NOMO-1 treated with dmso at 0.1 percent for 144 hours (cell line): Measurements from ENCODE around the gene MAGI2.

Experiments used
- DNase-seq: peaks from one replicate; lab custom pipeline; 2025; ENCODE audit not compliant: unreplicated experiment; lab: John Stamatoyannopoulos, UW

The MAGI2 gene

DNA sequence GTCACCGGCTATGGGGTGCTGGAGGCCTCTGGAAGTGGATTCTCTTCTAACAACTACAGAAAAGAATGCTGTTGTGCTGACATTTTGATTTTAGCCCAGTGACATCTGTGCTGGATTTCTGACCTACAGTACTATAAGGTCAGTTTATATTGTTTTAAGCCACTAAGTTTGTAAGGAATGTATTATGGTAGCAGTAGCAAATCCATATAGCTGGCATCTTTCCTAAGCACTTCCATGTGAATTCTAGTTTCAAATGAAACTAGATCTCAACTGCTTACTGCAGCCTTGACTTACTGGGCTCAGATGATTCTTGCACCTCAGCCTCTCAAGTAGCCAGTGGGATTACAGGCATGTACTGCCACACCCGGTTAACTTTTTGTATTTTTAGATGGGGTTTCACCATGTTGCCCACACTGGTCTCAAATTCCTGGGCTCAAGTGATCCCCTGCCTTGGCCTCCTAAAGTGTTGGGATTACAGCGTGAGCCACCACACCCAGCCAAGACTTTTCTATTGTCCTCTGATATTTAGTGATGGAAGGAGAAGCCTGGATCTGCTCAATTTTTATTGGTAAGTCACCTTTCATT is 1240.9 kb downstream of the MAGI2 start:
- DNase-seq: no peak

DNA sequence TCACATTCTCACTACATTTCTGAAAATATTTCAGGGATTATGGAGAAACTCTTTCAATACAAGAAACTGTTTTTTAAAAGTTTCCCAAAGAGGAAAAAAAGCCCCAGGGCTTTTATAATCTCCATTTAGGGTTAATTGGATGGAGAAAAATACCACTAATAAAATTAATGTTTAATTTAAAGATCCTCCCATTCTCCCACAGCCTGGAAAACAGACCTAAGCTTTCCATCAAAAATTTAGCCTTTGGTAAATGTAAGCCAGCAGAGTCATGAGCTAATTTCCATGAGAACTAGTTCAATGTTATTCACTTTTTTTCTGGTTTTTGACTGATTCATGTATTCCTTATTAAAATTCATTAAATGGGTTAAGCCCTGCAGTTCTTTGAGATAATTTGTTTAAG is 1246.2 kb downstream of the MAGI2 start:
- DNase-seq: no peak

DNA sequence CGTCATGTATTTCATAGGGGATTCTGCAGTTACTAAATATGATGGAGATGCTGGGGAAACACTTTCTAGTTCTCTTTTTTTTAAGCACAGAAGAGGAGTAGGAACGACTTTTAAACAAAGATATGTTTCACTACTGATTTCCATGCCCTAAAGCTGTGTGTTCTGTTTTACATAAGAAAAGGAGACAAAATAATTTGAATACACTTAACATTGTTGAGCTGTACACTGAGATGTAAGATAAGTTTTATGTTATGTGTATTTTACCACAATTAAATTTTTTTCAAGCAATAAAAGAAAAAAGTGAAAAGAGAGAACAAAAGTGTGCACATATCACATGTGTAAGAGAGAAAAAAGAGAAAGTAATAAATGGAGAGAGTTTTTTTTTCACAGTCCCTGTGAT is 1246.7 kb downstream of the MAGI2 start:
- no peak for DNase-seq

DNA sequence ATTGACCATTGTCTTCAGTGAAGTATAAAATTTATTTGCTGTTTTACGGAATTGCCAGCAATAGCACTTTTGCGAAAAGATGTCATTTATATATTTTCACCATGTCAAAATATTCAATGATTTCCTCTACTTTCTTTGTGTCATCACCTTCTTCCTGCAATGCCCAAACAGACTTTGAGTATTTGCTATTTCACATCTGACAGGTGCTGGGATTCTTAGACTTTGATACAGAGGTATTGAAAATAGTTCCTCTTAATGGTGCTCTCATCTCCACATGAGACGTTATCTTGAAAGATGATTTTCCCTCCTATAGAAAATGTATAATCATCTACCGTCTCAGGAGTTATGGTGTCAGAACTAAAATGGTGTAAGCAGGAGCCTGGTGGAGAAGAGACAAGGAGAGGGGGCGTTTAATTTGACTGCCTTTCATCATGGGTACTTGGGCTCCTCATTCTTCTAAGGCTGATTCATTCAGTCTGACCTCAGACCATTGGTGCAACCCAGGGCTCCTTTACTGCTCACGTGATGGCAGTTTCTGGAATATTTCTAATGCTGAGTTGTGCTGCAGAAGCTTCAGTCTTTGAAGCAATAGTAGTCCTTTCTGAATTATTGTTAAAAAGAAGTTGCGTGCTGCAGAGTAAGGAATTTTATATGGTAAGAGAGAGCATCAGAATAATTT is 1250.3 kb downstream of the MAGI2 start:
- no peak for DNase-seq

DNA sequence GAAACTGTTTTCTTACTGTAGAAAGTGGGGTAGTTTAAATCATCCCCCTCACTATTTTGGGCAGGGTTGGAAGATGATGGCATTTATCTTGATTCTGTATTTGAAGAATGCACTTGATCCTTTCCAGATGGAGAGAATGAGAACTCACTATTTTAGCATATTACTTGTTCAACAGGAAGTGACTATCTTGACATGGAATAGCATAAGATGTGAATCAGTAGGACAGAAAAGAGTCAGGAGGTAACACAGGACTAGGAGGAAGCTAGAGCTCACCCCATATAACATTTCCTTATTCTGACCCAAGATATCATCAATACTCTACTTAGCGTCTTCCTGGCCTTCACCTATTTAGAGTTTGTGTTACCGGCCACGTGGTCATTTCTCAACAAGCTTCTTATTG is 1254.7 kb downstream of the MAGI2 start:
- DNase-seq: no peak

DNA sequence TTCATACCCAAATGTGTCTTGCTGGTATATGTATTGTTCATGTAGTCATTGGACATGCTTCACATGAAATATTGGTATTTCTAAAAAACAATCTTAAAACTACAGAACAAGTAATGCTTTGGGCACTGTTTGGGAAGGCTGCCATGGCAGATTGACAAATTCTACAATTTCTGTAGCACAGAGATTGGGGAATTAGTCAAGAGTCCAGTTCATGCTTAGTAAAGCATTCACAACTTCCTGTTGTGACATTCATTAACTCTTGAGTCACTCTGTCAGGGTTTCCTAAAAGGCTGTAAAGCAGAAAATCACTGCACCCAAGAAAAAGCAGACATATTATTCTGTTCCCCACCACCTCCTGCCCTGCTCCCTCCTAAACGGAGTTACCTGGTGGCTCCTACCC is 1256.0 kb downstream of the MAGI2 start:
- DNase-seq: no peak

DNA sequence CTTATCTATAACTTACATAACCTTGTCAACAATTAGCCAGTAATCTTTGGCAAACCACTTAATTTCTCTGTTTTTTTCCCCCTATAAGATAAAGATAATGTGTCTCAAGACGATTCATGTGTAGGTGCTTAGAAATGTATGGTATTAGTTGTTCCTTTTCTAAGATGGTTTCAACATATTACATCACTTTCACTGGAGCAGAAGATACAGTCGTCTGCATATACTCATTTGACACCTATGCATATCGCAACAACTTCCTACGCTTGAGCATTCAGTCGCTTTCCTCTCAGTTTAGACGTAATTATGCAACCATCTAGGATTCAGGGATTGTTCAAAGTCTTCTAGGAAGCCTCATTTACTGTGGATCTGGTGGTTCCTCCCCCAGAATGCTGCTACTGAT is 1258.2 kb downstream of the MAGI2 start:
- no peak for DNase-seq

DNA sequence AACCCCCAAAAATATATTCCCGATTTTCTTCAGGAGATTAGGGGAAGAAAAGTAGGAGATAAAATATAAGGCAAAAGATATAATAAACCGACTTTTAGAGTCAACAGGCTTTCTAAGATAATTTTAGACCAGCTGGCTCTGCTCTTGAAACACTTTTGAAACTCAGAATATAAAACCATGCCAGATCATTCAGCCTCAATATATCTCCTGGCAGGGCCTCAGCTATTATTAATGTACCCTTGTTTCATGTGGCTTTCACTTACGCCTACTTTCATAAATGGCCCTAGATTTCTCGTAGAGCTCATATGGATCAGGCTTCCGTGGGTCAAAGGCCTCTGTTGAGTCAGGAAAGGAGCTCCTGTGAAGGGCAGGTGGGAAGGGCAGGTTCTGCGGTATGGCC is 1258.9 kb downstream of the MAGI2 start:
- DNase-seq: no peak

DNA sequence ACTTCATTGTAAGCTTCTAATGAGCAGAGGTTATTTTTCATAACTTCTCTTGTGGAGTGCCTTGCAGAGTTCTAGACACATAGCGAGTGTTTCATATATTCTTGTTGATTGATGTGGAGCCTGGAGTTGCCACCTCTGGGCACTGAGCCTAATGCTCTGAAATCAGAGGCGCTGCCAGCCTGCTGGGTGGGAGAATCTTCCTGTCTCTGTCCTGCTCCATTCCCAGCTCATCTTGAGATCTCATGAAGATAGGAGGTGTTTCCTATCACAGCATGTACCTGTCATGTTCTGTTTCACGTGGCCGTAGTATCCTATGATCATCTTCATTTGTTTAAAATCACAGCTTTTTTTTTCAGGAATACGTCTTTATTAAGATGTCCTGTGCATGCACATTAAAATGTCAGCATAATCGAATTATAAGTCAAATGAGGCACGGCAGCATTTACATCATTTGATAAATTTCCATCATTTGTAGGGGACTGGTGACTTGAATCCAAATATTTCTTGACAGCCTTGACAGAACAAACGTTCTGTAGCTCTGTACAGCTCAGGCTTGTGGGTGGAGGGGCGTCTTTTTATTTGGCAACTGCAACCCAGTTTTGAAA is 1261.9 kb downstream of the MAGI2 start:
- DNase-seq: no peak

DNA sequence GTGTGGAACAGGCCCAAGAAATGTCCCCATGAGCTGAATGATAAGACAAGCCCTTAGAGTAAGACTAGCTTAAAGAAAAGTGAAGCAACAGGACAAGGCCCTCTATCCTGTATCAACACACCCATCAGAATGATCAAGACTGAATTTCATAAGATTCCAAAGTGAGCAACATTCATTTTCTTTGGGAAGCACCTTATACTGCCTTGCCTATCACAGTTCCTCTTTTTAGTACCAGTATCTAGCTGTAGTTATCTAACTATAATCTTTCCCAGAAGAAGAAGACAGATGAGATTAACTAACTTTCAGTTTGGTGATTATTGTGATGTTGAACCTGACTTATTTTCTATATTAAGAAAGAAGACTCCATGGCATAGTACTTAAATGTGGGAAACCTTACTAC is 1263.7 kb downstream of the MAGI2 start:
- DNase-seq: no peak

DNA sequence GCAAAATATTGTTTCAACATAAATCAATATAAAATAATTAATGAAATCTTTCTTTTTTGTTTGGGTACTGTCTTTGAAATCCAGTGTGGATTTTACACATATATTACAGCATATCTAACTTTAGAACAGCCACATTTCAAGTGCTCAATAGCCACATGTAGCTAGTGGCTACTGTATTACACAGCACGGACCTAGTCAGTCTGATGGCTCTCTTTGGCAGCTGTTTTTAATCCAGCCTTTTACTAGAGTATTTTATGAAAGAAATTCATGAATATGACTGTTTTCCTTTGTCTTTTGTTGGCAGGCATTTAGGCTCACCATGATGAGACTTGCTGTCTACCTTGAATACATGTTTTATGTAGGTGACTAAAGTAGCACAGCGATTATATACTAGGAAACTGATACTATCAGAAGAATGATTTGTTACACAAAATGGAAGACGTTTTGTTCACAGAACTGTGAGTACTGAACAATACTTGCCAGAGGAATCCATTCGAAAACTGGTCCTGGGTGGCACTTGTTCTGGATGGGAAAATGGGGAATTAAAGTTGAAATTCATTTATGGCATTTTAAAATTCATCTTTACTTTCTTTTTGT is 1268.2 kb downstream of the MAGI2 start:
- DNase-seq: no peak

DNA sequence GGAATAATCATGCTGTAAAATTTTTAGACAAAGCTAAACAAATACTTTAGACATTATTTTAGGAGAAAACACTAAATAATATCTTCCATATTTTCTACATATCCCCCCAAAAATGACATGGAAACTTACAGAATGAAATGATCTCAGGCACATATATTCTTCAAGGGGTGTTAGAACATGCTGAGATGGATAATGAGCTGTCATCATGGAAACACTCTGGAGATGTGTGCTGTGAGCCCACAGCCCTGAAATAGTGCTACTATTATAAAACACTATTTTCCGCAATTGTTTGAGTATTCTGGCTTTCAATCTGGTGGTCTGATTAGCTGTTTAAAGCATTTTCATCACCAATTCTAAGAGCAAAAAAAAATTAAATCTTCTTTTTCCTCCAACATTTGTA is 1269.2 kb downstream of the MAGI2 start:
- DNase-seq: no peak

DNA sequence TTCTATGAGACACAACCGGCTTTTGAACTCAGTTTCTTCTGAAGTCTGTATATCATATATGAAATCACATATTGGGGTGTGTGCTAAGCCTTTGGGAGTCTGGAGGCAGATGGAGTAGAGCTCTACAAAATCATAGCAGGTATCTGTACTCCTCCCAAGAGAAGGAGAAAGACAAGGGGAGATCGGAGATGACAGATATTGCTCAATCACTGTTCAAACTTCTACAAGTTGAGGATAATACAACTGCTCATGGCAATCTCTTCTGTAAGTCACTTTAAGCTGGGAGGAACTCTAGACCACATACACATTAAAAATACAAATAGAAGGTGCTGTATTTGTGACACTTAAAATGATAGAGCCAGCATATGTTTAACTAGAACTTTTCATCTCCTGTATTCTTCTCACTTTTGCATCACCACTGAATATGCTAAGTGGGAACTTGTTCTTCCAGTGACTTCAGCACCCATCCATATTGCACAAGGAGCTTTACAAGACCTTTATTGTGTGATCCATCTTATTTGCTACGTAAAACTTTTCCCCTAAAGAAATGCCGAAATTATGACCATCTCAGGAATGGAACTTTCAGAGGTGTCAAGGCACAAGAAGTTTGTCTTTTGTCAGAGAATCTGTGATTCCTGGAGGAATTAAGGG is 1273.5 kb downstream of the MAGI2 start:
- no peak for DNase-seq

DNA sequence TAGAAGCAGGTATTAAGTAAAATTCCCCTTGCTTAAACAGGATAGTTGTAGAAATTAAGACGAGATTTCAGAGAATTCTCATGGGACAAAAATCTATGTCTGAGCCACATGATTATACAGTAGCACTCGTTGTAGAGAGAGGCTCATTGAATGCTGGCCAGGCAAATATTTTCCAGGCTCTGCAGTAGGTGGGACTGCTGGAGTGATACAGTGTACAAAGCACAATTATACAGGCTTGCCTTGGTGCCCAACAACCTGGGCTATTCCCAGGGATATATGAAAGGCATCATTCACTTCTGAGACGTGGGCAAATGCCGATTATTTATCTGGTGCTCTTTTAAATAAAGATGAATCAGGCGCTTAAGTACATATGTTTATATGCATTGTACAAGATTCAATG is 1274.3 kb downstream of the MAGI2 start:
- DNase-seq: no peak

DNA sequence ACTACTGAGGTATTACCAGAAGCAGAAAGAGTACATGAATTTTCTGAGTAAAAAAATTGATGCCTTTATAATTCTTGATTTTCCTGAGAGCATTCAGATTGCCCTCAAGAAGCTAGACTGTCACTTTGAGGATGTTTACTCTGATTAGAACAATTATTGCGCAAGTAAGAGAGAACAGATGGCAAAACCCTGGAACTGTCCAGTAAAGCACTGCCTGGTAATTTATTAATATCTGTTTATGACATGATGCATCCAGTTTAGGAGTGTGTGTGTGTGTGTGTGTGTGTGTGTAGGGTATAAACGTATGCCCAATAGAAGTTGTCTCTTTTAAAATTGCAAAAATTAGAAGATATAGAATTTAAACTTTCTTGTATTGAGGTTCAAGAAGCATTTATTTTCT is 1275.1 kb downstream of the MAGI2 start:
- DNase-seq: no peak

DNA sequence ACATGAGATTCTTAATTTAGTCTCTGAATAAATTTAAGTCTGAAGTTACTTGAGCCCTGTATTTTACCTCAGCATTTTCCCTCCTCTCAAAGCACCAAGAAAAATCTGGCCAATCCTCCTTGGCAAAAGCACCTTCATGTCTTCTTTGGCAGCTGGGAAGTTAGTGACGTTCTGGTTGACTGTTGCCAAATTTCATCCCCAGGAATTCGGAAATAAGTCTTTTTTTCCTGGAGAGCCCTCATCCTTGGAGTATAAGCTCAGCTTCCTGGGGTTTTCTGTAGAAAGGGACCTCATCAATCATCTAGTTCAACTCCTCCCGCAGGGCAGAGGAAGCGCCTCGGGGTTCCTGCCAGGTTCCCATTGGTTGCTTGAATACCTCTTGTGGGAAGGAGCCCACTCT is 1277.3 kb downstream of the MAGI2 start:
- no peak for DNase-seq

DNA sequence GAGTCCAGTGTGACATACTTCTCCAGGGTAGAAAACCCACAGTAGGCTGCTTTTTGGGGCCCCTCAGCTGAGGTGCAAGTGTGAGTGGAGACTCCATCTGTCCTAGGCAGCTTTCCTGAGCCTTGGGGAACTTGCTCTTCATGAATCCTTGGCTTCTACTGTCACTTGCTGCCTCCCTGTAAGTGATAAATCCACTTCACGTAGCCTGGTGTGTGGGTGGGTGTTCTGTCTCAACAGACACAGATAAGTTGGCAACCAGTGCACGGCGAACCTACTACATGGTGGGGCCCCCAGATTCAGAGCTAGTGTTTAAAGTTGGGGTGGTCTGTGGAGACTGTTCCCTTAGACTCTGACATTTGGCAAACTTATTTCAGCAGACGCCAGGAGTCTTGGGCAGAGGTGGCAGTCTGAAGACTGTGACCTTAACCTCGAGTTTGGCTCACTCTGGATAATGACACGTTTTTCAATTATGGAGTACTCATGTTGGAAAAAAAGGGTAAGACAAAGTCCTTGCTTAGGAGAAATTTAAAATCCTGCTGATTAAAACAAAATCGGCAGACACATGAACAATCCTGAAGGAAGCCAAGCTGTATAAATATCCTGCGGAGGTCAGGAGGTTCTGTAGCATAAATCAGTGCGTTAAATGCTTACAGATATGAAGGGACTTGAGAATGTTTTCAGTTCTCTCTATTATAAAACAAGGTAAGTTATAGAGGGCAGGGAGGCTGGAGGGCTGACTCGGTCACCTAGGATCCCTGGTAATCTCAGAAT is 1278.0 kb downstream of the MAGI2 start:
- no peak for DNase-seq

DNA sequence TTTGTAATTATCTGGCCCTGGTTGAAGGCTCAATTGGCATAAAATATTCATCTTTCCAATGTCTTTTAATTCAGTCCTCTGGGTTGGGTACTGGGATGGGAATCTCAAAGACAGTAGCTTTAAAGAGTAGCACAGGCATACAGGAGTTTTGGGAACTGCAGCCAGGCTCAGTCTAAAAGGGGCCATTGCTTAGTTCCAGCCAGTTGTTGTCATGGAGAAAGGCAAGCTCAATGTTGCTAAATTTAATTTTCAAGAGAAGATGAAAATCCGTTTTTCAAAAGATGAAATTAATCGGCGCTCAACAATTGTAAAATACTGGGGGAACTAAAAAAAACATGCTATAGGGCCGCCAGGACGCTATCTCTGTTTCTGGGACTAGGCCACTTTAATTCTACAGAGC is 1279.8 kb downstream of the MAGI2 start:
- no peak for DNase-seq

DNA sequence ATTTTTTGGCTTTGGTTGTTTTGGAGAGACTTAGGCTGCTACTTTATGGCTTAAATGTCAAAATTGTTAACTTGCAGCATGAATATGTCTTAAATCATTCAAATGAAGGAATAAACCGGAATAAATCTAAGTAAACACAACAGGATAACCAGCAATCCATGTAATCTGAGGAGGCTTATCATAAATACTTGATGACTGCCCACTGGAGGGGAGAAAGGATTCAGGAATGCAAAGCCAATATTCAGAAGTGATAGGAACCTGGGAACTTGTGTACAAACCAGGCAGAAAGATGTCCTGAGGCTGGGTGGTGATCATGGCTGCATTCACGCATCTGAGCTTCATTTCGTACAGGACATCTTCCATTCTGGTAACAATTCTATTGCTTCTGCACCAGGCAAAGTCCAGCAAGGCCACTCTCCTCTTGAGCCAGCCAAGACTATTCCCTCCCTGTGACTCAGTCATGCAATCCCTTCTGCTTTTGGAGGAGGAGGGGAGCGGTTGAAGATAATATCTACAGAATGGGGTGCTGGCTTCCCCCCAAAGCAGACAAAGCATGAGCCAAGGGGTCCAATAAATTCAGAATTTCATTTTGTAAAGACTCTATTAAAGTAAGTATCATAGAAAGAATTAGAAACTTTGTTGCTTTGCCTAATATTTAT is 1280.4 kb downstream of the MAGI2 start:
- no peak for DNase-seq

DNA sequence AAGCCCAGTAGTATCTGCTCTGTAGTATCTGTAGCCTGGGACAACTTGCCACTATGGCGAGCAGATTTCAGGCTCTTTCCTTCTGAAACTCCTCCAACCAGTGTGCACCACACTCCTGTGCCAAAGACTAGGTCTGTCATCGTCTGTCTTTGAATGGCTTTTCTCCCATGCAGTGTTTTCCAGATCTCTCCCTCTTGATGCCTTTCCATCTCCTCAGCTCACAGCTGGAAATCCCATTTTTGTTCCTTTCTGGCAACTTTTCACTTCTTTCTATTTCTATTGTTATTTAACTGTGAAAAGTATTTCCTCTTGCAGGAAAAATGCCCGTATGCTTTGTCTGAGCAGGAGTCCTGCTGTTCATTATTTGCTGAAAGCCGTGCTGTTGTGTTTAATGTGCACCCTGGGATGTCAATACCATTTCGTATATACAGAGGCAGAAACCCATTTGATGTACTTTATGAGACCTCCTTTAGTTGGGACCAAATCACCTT is 1281.2 kb downstream of the MAGI2 start:
- DNase-seq: no peak
